H54 (cell line): ENCODE data around the gene ITGA8.
A peak's percentile ranks its signal among the peaks of the same experiment; 100 is the strongest.
"Not testable (repeated sequence)": the region's sequence is repeated elsewhere in the genome, so short reads cannot be mapped to it uniquely, and the experiment has no call there.

Experiments
- DNase-seq: peaks from one replicate; pipeline ENCODE4 v3.0.0; 2011; ENCODE audit warnings: low spot score, mixed read lengths; ENCODE audit not compliant: insufficient read length
- FAIRE-seq: peaks from 3 replicates; lab custom pipeline; 2011; peaks lifted over from hg19 to GRCh38; lab: Jason Lieb, UNC
- POLR2A ChIP-seq: IDR thresholded peaks from 2 replicates; pipeline ENCODE4 v1.6.1; 2011; ENCODE audit warnings: low read depth, mild to moderate bottlenecking, low read length

Gene ITGA8

GRCh38 chr10:15591431-15591830 lies 128.3 kb downstream of the ITGA8 start:
- TF ChIP-seq POLR2A = no peak
- no peak for FAIRE-seq
- DNase-seq = no peak

GRCh38 chr10:15588635-15589508 lies 130.8 kb downstream of the ITGA8 start:
- TF ChIP-seq POLR2A = no peak
- no peak for FAIRE-seq
- no peak for DNase-seq

GRCh38 chr10:15588151-15588550 lies 131.6 kb downstream of the ITGA8 start:
- TF ChIP-seq POLR2A = no peak
- FAIRE-seq = no peak
- no peak for DNase-seq

GRCh38 chr10:15587271-15587670 lies 132.5 kb downstream of the ITGA8 start:
- FAIRE-seq = no peak
- no peak for TF ChIP-seq POLR2A
- no peak for DNase-seq

- peak; percentile 68 for FAIRE-seq
- TF ChIP-seq POLR2A = no peak
- peak; percentile 55 for DNase-seq
Measured at GRCh38 chr10:15585303-15585715, 134.4 kb downstream of the ITGA8 start.

- not testable (repeated sequence) for DNase-seq, FAIRE-seq
Measured at GRCh38 chr10:15582972-15583371, 136.8 kb downstream of the ITGA8 start.

- DNase-seq (no peak), FAIRE-seq (no peak)
- no peak for TF ChIP-seq POLR2A
Measured at GRCh38 chr10:15579605-15580004, 140.1 kb downstream of the ITGA8 start.

- TF ChIP-seq POLR2A = no peak
- FAIRE-seq (no peak), DNase-seq (no peak)
Measured at GRCh38 chr10:15572531-15573045, 147.1 kb downstream of the ITGA8 start.

- DNase-seq (no peak), FAIRE-seq (no peak)
- TF ChIP-seq POLR2A = no peak
Measured at GRCh38 chr10:15571575-15571974, 148.1 kb downstream of the ITGA8 start.

- FAIRE-seq (no peak), DNase-seq (no peak)
- TF ChIP-seq POLR2A = no peak
Measured at GRCh38 chr10:15570738-15571339, 148.9 kb downstream of the ITGA8 start.

GRCh38 chr10:15567952-15568351 lies 151.8 kb downstream of the ITGA8 start:
- no peak for DNase-seq
- no peak for FAIRE-seq
- TF ChIP-seq POLR2A = no peak

GRCh38 chr10:15563246-15563645 lies 156.5 kb downstream of the ITGA8 start:
- no peak for DNase-seq
- TF ChIP-seq POLR2A = no peak
- FAIRE-seq = no peak

- no peak for DNase-seq
- FAIRE-seq = no peak
Measured at GRCh38 chr10:15562578-15562977, 157.1 kb downstream of the ITGA8 start.

GRCh38 chr10:15562116-15562515 lies 157.6 kb downstream of the ITGA8 start:
- TF ChIP-seq POLR2A = no peak
- FAIRE-seq = no peak
- DNase-seq = no peak

More at GRCh38 chr10:15562578-15562977, 157.1 kb downstream of the ITGA8 start:
- TF ChIP-seq POLR2A = no peak
